ENCODE results near the gene LRMDA. TPM values are rescaled to one million over a fixed set of nuclear protein-coding genes. Genes with fewer than 3 reads are reported as not detected.
A peak's percentile ranks its signal among the peaks of the same experiment; 100 is the strongest.

The LRMDA gene
- total RNA-seq, 4 donors from 2014 or later = 1.4 to 23.1 (median 3.6) TPM

DNA sequence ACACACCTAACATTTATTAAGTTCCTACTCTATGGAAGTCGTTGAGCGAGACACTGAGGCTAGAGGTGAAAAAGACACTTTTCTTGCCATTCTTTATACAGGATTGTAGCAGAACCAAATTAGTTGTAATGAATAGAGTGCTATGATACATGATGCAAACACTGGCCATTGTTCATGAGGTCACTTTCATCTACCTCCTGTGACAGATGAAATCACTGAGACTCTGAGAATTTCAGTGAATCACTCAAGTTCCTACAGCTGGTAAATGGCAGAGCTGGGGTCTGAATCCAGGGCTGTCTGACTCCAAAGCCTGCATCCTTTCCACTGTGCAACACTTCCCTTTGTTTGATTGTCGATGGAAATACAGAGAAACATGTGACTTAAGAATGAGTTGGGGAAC is 657.6 kb downstream of the LRMDA start:
- TF ChIP-seq POLR2A (IDR thresholded peaks at IDR 0.05) = no peak
- TF ChIP-seq, protein P1, sequence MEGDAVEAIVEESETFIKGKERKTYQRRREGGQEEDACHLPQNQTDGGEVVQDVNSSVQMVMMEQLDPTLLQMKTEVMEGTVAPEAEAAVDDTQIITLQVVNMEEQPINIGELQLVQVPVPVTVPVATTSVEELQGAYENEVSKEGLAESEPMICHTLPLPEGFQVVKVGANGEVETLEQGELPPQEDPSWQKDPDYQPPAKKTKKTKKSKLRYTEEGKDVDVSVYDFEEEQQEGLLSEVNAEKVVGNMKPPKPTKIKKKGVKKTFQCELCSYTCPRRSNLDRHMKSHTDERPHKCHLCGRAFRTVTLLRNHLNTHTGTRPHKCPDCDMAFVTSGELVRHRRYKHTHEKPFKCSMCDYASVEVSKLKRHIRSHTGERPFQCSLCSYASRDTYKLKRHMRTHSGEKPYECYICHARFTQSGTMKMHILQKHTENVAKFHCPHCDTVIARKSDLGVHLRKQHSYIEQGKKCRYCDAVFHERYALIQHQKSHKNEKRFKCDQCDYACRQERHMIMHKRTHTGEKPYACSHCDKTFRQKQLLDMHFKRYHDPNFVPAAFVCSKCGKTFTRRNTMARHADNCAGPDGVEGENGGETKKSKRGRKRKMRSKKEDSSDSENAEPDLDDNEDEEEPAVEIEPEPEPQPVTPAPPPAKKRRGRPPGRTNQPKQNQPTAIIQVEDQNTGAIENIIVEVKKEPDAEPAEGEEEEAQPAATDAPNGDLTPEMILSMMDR (IDR thresholded peaks at IDR 0.05) = no peak
- no peak overlapping the region for H3K27ac ChIP-seq
- no peaks in the 10 kb centered on the region for H3K36me3 ChIP-seq

GRCh38 chr10:76089556-76090180 is 658.2 kb downstream of the LRMDA start:
- no peaks in the 10 kb centered on the region for H3K27me3 ChIP-seq
- no peak overlapping the region for H3K27ac ChIP-seq
- no peak overlapping the region for H3K4me3 ChIP-seq
- H3K36me3 ChIP-seq = no peaks in the 10 kb centered on the region
- no peak for DNase-seq
- no peaks in the 10 kb centered on the region for H3K9me3 ChIP-seq
- peaks cover 0 to 19% (median 0%) of the 10 kb centered on the region in 4 donors for H3K4me1 ChIP-seq
- no peak for TF ChIP-seq POLR2A (IDR thresholded peaks at IDR 0.05)
- TF ChIP-seq, protein P1 (IDR thresholded peaks at IDR 0.05) = no peak

More for the DNA sequence above, 657.6 kb downstream of the LRMDA start:
- Histone ChIP-seq H3K4me1 (peaks cover 0 to 19% (median 0%) of the 10 kb centered on the region in 4 donors), H3K9me3 (no peaks in the 10 kb centered on the region), H3K27me3 (no peaks in the 10 kb centered on the region), H3K4me3 (no peak overlapping the region)
- DNase-seq = no peak

DNA sequence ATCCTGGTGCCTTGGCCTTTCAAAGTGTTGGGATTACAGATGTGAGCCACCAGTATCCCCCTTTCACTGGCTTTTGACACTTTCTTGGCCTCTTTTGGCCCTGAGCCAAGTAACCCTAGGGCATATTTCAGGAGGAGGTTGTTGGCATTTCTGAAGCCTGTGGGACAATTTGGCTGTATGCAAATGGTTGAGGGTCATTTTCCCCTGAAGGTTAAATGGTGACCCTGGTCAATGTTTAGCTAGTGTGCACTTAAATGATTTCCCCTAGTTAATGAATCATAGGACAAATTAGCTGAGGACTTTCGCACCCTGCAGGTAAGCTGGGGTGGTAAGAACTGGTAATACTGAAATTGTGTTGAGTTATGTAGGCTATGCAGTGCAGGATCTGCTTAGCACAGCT is 660.5 kb downstream of the LRMDA start:
- no peak for DNase-seq
- Histone ChIP-seq H3K27me3 (no peaks in the 10 kb centered on the region), H3K36me3 (no peaks in the 10 kb centered on the region), H3K4me1 (peaks cover 0 to 7% (median 0%) of the 10 kb centered on the region in 4 donors), H3K27ac (peak overlapping the region in 1 of 4 donors; percentile 38), H3K4me3 (no peak overlapping the region), H3K9me3 (no peaks in the 10 kb centered on the region)
- TF ChIP-seq, protein P1 (IDR thresholded peaks at IDR 0.05) = peak in 2 of 6 experiments; percentile 11 to 30
- TF ChIP-seq POLR2A (IDR thresholded peaks at IDR 0.05) = no peak

GRCh38 chr10:76106611-76107010 is 675.2 kb downstream of the LRMDA start:
- no peaks in the 10 kb centered on the region for H3K4me1 ChIP-seq
- H3K36me3 ChIP-seq = no peaks in the 10 kb centered on the region
- H3K27ac ChIP-seq = no peak overlapping the region
- DNase-seq = no peak
- H3K9me3 ChIP-seq = no peaks in the 10 kb centered on the region
- H3K4me3 ChIP-seq = no peak overlapping the region
- TF ChIP-seq, protein P1 (IDR thresholded peaks at IDR 0.05) = no peak
- no peak for TF ChIP-seq POLR2A (IDR thresholded peaks at IDR 0.05)
- H3K27me3 ChIP-seq = no peaks in the 10 kb centered on the region

- no peak for DNase-seq
- TF ChIP-seq, protein P1 (IDR thresholded peaks at IDR 0.05) = no peak
- no peak for TF ChIP-seq POLR2A (IDR thresholded peaks at IDR 0.05)
- Histone ChIP-seq H3K27ac (no peak overlapping the region), H3K36me3 (no peaks in the 10 kb centered on the region), H3K4me3 (no peak overlapping the region), H3K4me1 (peaks cover 0 to 6% (median 0%) of the 10 kb centered on the region in 4 donors), H3K27me3 (no peaks in the 10 kb centered on the region), H3K9me3 (no peaks in the 10 kb centered on the region)
Observed at GRCh38 chr10:76108563-76109359, 677.3 kb downstream of the LRMDA start.
